ENCODE measurements around the gene NIM1K.
"Not testable (repeated sequence)": the region's sequence is repeated elsewhere in the genome, so short reads cannot be mapped to it uniquely, and the experiment has no call there.

NIM1K gene

GRCh38 chr5:43312699-43313034 is 120.6 kb downstream of the NIM1K start:
- H3K36me3 Mint-ChIP-seq: no peaks in the 10 kb centered on the region
- peak overlapping the region; percentile 98 for H3K27ac Mint-ChIP-seq
- DNase-seq (ENCODE audit: low spot score in 2 of 2): no peak
- peaks cover 2% of the 10 kb centered on the region for H3K27me3 Mint-ChIP-seq
- peaks cover 1% of the 10 kb centered on the region for H3K9me3 Mint-ChIP-seq
- ATAC-seq (ENCODE audit: low read depth): peak; percentile 21
- H3K4me3 Mint-ChIP-seq: peak overlapping the region; percentile 100
- peaks cover 30% of the 10 kb centered on the region for H3K4me1 Mint-ChIP-seq

GRCh38 chr5:43313035-43313853 is 121.2 kb downstream of the NIM1K start, which contains the start of gene HMGCS1:
Gene HMGCS1, minus strand, starts transcription at chr5:43313412. Its CDS starts 14,447 bp downstream, at chr5:43298965.
- Mint-ChIP-seq H3K27ac (peak within 1 kb of the TSS; percentile 98), H3K9me3 (peaks cover 1% of the 10 kb centered on the region), H3K4me1 (peaks cover 27% of the 10 kb centered on the region), H3K4me3 (peak within 1 kb of the TSS; percentile 100), H3K36me3 (no peaks in the 10 kb centered on the region), H3K27me3 (peaks cover 2% of the 10 kb centered on the region)
- DNase-seq (ENCODE audit: low spot score in 2 of 2) (peak; percentile 96 to 99), ATAC-seq (ENCODE audit: low read depth) (peak; percentile 80)

DNA sequence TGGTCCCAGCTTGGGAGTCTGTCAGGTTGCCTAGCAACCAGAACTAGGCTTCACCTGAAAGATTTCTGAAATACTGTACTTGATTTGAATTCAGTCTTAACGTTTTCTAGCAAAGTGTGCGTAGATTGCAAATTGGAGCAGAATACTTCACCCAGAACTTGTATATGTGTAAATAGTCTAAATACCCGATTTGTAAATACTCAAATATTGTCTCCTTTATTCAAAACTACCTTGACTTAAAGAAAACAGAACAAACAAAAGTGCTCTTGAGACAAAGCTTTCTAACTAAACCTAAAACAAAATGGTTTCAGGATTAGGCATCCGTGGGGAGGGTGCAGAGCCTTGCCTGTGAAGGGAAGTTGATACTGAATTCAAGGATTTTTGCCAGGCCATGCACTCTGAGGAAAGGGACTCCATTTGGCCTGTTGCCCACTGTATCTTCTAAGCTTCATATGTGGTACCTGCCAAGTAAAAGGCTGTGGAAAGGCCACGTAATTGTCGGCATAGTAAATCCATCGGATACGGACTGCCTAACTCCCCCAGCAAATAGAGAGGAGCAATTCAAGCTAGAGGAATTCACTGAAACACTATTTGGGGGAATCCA is 121.9 kb downstream of the NIM1K start:
- Mint-ChIP-seq H3K27ac (peak overlapping the region; percentile 98), H3K36me3 (no peaks in the 10 kb centered on the region), H3K27me3 (peaks cover 2% of the 10 kb centered on the region), H3K4me1 (peaks cover 27% of the 10 kb centered on the region), H3K9me3 (peaks cover 1% of the 10 kb centered on the region), H3K4me3 (peak overlapping the region; percentile 100)
- no peak for ATAC-seq (ENCODE audit: low read depth)
- DNase-seq (ENCODE audit: low spot score in 2 of 2): no peak

DNA sequence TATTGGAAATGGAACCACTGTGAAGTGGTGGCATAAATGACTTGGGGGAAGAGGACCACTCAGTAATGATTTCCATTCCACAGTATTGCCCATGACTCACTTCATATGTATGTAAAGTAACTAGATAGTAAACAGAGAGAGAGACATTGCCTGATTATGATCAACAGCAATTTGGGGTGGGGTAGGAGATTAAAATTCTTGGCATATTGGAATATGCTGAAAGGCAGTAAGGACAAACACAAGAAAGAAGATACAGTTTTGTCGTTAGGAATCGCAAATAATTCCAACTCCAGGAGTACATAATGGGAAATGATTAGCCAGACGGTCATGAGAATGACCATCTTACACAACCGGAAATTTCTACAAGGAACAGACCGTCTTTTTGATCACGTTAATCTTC is 122.7 kb downstream of the NIM1K start:
- Mint-ChIP-seq H3K4me1 (peaks cover 21% of the 10 kb centered on the region), H3K9me3 (peaks cover 1% of the 10 kb centered on the region), H3K36me3 (no peaks in the 10 kb centered on the region), H3K4me3 (no peak overlapping the region), H3K27me3 (peaks cover 2% of the 10 kb centered on the region), H3K27ac (peak overlapping the region; percentile 98)
- DNase-seq (ENCODE audit: low spot score in 2 of 2) (no peak), ATAC-seq (ENCODE audit: low read depth) (no peak)

DNA sequence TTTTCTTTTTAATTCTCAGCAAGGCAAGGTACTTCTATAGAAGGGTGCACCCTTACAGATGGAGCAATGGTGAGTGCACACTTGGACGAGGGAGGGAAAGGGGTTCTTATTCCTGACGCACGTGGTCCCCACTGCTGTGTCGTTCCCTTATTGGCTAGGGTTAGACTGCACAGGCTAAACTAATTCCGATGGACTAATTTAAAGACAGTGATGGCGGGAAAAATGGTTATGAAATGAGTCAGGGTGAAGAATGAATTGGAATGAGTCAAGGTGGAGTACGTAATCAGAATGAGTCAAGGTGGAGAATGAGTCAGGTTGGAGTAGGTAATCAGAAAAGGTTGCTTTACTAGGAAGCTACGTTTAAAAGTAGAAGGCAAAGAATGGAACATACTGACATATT is 123.2 kb downstream of the NIM1K start:
- H3K36me3 Mint-ChIP-seq: no peaks in the 10 kb centered on the region
- H3K27me3 Mint-ChIP-seq: peaks cover 2% of the 10 kb centered on the region
- ATAC-seq (ENCODE audit: low read depth) (no peak), DNase-seq (ENCODE audit: low spot score in 2 of 2) (no peak)
- H3K27ac Mint-ChIP-seq: peak overlapping the region; percentile 98
- peaks cover 19% of the 10 kb centered on the region for H3K4me1 Mint-ChIP-seq
- no peak overlapping the region for H3K4me3 Mint-ChIP-seq
- peaks cover 1% of the 10 kb centered on the region for H3K9me3 Mint-ChIP-seq

GRCh38 chr5:43315682-43316081 is 123.7 kb downstream of the NIM1K start:
- Mint-ChIP-seq H3K4me1 (peaks cover 17% of the 10 kb centered on the region), H3K4me3 (no peak overlapping the region), H3K36me3 (no peaks in the 10 kb centered on the region), H3K27ac (no peak overlapping the region), H3K27me3 (peaks cover 2% of the 10 kb centered on the region), H3K9me3 (peaks cover 1% of the 10 kb centered on the region)
- ATAC-seq (ENCODE audit: low read depth): no peak
- no peak for DNase-seq (ENCODE audit: low spot score in 2 of 2)

GRCh38 chr5:43316421-43316820 is 124.4 kb downstream of the NIM1K start:
- H3K9me3 Mint-ChIP-seq: peaks cover 1% of the 10 kb centered on the region
- no peaks in the 10 kb centered on the region for H3K36me3 Mint-ChIP-seq
- H3K27ac Mint-ChIP-seq: no peak overlapping the region
- H3K27me3 Mint-ChIP-seq: peaks cover 2% of the 10 kb centered on the region
- H3K4me3 Mint-ChIP-seq: no peak overlapping the region
- no peak for ATAC-seq (ENCODE audit: low read depth)
- no peak for DNase-seq (ENCODE audit: low spot score in 2 of 2)
- H3K4me1 Mint-ChIP-seq: peaks cover 16% of the 10 kb centered on the region

DNA sequence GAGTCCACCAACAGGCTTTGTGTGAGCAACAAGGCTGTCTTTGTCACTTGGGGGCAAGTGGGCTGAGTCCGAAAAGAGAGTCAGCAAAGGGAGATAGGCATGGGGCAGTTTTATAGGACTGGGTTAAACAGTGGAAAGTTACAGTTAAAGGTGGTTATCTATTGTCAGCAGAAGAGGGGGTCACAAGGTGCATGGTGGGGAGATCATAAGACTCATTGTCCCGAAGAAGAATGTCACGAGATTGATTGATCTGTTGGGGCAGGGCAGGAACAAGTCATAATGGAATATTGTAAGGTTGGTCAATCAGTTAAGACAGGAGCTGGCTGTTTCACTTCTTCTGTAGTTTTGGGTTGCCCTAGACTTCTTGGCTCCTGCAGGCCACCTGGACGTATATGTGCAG is 128.8 kb downstream of the NIM1K start:
- H3K4me3 Mint-ChIP-seq: no peak overlapping the region
- H3K27me3 Mint-ChIP-seq: no peaks in the 10 kb centered on the region
- no peak overlapping the region for H3K27ac Mint-ChIP-seq
- DNase-seq (ENCODE audit: low spot score in 2 of 2) (no peak), ATAC-seq (ENCODE audit: low read depth) (no peak)
- H3K9me3 Mint-ChIP-seq: no peaks in the 10 kb centered on the region
- H3K4me1 Mint-ChIP-seq: no peaks in the 10 kb centered on the region
- no peaks in the 10 kb centered on the region for H3K36me3 Mint-ChIP-seq

DNA sequence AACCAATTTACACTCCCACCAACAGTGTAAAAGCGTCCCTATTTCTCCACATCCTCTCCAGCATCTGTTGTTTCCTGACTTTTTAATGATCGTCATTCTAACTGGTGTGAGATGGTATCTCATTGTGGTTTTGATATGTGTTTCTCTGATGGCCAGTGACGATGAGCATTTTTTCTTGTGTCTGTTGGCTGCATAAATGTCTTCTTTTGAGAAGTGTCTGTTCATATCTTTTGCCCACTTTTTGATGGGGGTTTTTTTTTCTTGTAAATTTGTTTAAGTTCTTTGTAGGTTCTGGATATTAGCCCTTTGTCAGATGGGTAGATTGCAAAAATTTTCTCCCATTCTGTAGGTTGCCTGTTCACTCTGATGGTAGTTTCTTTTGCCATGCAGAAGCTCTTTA is 131.5 kb downstream of the NIM1K start:
- not testable (repeated sequence) for DNase-seq (ENCODE audit: low spot score in 2 of 2); H3K36me3 Mint-ChIP-seq; H3K4me1 Mint-ChIP-seq; H3K4me3 Mint-ChIP-seq; H3K9me3 Mint-ChIP-seq; ATAC-seq (ENCODE audit: low read depth); H3K27ac Mint-ChIP-seq; H3K27me3 Mint-ChIP-seq

DNA sequence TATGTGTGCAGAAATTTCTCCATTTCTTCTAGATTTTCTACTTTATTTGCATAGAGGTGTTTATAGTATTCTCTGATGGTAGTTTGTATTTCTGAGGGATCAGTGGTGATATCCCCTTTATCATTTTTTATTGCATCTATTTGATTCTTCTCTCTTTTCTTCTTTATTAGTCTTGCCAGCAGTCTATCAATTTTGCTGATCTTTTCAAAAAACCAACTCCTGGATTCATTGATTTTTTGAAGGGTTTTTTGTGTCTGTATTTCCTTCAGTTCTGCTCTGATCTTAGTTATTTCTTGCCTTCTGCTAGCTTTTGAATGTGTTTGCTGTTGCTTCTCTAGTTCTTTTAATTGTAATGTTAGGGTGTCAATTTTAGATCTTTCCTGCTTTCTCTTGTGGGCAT is 133.6 kb downstream of the NIM1K start:
- not testable (repeated sequence) for H3K4me1 Mint-ChIP-seq; H3K36me3 Mint-ChIP-seq; ATAC-seq (ENCODE audit: low read depth); H3K27me3 Mint-ChIP-seq; H3K9me3 Mint-ChIP-seq; H3K27ac Mint-ChIP-seq; DNase-seq (ENCODE audit: low spot score in 2 of 2); H3K4me3 Mint-ChIP-seq
